ENCODE data around the gene RBBP4.

RBBP4 gene

GRCh38 chr1:32724678-32725614, 73.9 kb downstream of the RBBP4 start:
- DNase-seq: no peak

- no peak for DNase-seq
These were observed 74.6 kb downstream of the RBBP4 start for GRCh38 chr1:32725615-32725982.

- no peak for DNase-seq
These were observed 76.9 kb downstream of the RBBP4 start for GRCh38 chr1:32727876-32728275.

GRCh38 chr1:32728413-32729077, 77.5 kb downstream of the RBBP4 start:
- no peak for DNase-seq

DNA sequence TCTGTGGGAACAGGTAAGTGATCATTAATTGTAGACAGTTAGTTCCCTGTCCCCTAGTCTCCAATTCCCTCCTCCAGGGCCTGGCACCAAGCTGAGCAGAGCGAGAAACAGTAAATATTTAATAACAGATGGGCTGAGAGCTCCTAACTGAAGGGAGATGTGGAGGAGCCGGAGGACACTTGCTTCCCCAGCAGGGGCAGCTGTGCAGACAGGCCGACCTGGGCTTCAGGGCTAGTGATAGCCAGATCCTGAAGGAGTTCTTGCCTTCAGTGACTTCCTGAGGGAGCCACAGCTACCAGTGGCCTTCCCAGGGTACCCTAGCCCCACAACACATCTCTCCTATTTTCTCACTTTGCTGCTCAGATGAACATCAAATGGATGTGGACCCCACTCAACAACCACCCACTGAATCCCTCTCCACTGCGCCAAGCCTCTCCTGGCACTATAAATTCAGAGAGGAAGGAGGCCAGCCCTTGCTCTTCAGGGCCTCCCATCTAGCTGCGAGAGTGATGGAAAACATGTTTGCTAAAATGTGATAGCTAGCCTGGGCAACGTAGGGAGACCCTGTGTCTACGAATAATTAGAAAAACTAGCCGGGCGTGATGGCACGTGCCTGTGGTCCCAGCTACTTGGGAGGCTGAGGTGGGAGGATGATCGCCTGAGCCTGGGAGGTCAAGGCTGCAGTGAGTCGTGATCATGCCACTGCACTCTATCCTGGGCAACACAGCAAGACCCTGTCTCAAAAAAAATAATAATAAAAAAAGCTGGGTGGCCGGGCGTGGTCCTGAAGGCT, 78.4 kb downstream of the RBBP4 start:
- DNase-seq: peak in 2 of 3 experiments; percentile 22 to 48

- peak in 2 of 3 experiments; percentile 47 to 76 for DNase-seq
These were observed 82.7 kb downstream of the RBBP4 start for GRCh38 chr1:32733582-32734321.

Data from NCI-H1417 (cell line).